ENCODE results near the gene TALDO1. TPM values are rescaled to one million over a fixed set of nuclear protein-coding genes. Genes with fewer than 3 reads are reported as not detected.

Gene TALDO1
- polyA plus RNA-seq (ENCODE audit: insufficient read length) = 68.2 TPM

DNA sequence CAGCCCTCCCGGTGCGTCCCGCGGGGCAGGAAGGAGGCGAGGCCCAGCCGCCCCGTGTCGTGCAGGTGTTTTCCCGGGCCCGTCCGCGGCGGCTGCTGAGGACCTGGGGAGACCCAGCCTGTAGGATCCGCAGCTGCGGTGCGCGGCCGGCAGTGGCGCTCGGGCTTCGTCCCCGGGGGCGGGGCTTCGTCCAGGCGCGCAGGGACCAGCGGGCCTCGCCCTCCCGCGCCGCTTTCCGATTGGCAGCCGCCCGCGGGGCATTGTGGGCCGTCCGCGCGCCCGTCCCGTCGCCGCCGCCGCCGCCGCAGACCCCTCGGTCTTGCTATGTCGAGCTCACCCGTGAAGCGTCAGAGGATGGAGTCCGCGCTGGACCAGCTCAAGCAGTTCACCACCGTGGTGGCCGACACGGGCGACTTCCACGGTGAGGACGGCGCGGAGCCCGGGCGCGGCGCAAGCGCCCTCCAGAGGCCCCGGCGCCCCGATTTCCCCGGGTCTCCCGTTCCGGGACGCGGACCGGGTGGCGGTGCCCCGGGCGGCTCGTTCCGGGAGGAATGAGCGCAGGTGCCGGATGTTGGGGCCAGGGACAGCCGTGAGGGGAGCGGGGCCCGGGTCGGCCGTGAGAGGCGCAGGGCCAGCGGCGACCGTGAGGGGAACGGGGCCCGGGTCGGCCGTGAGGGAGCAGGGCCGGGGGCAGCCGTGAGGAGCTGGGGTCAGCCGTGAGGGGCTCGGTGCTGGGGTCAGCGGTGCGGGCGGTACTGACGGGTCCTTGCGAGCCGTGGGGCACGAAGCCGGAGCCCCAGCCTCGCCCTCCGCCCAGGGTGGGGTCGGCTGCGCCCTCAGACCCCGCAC, at the start of gene TALDO1:
Gene TALDO1, plus strand, starts transcription at position 307 of the 849 bp plus-strand sequence. Its CDS starts 18 bp downstream, at position 325.
- peak; percentile 91 for DNase-seq

DNA sequence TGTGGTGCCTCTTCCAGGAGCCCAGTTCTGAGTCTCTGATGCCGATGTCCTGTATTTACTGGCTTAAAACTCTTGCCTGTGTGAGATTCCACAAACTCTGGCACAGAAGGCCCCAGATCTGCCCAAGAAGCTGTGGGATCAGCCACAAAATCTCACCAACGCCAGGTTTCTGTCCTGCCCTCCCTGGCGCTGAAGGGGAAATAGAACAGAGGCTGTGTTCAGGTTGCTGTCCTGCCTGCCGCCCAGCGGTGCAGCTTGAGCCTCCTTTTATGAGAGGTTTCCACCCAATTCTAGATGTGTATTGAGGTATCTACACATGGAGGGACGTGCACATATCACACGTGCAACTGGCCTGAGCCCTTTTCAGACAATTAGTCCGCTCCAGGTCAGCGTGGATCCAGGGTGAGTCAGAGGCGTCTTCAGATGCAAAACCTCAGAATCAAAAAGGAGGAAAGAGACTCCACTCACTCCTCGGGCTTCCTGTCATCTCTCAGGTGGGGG, 49.4 kb upstream of the TALDO1 start:
- DNase-seq = no peak

DNA sequence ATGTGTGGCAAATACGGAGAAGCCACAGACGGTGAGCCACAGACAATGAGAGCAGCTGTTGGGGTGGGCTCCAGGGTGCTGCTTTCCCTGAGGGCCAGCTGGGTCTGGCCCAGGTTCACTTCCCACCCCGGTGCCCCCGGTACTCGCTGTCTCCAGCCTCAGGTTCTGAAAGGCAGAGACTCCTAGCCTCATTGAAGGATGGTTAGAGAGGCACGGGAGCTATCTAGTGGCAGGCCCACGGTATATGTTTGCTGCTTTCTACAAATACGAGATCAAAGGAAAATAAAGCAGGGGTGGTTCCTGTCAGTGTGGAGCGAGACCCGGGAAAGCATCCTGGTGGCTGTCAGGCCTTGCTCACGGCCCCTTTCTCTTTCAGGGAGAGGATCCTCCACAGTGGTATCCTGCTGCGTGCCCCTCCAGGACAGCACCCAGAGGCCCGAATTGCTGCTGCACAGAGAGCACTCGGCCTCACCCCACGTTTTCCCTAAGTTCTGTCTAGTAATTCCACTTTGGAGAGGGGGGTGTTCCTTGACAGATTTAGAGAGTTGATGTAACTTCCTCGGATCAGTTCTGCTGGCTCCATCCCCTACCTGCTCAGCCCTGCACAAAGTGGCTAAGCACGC, 48.7 kb upstream of the TALDO1 start:
- no peak for DNase-seq

GRCh38 chr11:699116-699508, 48.2 kb upstream of the TALDO1 start:
- no peak for DNase-seq

DNA sequence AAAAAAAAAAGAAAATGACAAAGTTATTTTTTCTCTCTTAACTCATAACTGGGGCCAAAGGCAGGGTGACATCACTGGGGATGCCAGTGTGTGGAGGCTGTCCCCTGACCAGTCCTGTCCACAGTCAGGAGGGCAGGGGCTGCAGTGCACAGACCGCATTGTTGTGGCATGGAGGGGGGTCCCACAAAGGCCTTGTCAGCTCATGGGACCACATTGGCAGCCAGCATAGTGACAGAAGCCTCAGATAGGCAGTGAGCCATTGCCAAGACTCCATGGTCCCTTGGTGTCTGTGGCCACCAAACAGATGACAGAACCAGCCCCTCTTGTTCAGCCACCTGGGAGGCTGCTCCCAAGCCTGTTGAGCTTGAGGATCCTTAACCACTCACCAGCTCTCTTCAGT, 47.5 kb upstream of the TALDO1 start:
- DNase-seq = no peak

GRCh38 chr11:701741-702461, 45.4 kb upstream of the TALDO1 start:
- no peak for DNase-seq

DNA sequence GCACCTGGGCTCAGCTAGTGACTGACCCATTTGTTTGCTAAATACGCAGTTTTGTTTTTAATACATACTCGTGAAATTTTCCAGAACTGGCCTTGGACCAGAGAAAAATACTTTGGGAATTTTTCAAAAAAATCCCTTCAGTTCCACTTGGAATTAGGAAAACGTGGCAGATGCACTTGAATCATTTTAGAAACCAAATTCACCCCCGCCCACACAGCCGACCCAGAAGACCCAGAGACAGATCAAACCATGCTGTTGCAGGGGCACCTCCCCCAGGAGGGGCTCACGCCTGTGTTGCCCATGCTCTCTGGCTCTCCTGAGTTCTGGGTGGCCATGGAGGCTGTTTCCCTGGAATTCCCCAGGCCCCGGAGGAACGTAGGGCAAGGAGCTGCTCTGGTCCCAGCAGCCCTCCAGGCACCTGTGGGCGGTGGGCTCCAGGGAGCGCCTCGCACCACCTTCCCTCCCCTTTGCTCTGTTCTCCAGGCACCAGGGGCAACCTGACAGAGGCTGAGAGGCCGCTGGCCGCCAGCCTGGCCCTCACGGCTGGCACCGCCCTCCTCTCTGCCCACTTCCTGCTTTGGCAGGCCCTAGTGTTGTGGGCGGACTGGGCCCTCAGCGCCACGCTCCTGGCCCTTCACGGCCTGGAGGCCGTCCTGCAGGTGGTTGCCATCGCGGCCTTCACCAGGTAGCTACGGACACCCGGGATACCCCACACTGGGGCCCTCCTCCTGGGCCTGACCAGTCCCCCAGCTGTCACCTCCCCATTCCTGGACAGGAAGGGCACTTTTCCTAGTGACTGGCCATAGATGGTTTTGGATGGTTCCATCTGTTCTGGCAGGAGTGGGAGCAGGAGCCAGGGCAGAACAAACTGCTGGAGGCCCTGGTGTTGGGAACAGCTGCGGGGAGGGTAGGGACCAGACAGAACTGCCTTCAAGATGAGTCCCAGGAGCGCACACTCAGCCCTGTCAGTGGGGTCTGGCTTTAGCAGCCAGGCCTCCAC, 44.5 kb upstream of the TALDO1 start:
- DNase-seq = no peak

- DNase-seq = no peak
Observed at GRCh38 chr11:703506-703905, 43.8 kb upstream of the TALDO1 start.

GRCh38 chr11:704228-704674, 43.0 kb upstream of the TALDO1 start:
- DNase-seq = no peak

GRCh38 chr11:704781-705645, 42.3 kb upstream of the TALDO1 start:
- no peak for DNase-seq

DNA sequence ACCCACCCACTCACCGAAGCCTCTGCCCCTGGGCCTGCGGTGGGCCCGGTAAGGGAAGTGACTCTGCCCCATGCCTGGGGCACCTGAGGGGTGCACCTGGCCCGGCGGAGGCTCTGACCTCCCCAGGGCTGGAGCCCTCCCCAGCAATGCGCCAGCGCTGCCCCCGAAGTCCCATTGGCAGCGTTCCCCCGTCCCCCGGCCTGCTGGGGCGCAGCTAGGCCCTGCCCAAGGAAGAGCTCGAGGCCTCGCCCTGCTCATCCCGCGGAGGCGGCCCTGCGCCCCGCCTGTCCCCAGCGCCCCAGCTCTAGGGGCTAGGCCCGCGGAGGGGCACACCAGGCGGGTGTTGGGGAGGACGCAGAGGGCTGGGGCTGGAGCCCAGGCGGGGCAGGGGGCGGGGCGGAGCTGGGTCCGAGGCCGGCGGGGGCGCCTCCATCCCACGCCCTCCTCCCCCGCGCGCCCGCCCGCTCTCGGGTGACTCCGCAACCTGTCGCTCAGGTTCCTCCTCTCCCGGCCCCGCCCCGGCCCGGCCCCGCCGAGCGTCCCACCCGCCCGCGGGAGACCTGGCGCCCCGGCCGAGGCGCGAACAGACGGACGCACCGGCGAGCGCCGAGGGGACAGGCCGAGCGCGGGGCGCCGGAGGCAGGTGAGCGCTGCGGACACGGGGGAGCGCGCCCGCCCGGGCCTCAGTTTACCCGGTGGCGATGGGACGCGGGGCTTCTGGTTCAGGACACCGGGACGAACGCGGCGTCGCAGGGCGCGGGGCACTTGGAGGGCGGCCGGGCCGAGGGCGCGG, 41.4 kb upstream of the TALDO1 start, which contains the start of gene EPS8L2:
Gene EPS8L2, plus strand, starts transcription at position 586 of the 793 bp plus-strand sequence. CDS start 3,177 bp downstream, outside the sequence.
- no peak for DNase-seq

DNA sequence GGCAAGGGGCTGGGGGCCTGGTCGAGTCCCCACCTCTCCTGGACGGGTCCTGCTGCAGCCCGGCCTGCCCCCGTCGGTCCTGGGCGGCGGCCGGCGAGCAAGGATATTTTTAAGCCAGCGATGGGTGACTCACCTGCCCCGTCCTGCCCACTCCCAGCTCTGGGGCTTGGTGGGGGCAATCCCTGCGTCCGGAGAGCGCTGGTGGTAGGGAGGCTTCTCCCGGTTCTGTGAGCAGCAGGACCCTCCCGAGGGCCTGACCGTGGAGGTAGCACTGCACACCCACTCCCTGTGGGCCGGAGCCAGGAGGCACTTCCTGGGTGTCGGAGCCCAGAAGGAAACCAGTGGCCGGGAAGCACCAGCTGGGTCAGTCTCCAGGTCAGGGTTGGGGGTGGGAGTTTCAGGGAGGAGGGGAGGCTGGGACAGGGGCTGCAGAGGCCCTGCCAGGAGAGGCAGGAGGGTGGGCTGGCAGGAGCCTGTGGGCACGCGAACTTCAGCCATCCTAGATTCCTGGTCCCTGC, 40.8 kb upstream of the TALDO1 start:
- no peak for DNase-seq

DNA sequence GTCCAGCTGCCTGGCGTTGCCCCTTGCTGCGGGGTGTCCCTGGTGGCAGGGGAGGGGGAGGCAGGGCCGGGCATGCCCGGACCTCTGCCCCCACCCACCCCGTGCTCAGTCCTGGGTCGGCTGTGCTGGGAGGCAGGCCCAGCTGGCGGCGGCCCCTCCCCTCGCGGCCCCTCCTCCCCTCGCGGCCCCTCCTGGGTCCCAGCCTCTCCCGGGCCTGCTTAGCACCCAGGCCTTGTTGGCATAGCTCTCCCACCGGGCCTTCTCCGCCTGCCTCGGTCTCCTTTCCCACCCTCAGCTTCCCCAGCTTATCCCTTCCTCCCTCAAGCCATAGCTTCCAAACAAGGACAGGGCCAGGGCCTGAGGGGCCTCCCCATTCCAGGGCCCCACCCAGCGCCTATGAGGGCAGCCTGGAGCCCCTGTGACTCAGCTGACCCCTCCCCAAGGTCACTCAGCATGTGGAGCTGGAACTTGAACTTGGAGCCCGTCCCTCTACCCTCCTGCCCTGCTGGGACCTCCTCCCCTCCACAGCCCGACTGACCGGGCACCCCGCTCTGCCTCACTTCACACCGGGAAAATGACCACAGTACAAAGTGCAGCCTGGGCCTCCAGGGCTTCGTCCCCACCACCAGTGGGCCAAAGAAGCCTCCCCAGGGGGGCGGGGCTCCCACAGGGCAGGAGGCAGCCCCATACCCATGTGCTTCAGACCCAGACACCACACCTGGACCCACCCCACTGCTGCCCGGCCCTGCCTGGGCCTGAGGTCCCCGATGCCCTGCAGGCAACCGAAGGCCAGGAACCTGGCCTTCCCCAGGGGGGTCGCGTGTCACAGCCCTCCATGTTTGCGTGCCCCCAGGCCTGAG, 40.1 kb upstream of the TALDO1 start:
- DNase-seq = no peak

- DNase-seq = no peak
Observed at GRCh38 chr11:707817-708420, 39.3 kb upstream of the TALDO1 start.

DNA sequence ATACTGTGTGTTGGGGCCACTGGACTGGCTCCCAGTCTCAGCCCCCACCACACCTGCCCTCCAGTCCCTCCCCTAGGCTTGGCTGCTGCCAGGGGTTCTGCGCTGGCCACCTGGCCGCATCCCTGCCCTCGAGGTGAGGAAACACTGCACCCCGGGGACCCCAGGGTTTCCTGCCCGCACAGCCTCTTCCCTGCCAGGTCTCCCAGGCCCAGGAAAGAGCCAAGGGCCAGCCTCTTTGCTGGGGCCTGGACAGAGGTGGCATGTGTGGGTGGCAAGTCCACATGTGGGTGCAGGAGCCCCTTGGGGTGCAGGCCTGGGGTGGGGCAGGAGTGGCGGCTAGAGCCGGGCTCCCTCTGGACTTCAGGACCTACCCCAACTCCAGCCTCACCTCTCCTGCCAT, 38.8 kb upstream of the TALDO1 start:
- DNase-seq = no peak

- no peak for DNase-seq
Observed at GRCh38 chr11:709109-709997, 37.9 kb upstream of the TALDO1 start.

GRCh38 chr11:714436-714835, 32.8 kb upstream of the TALDO1 start:
- no peak for DNase-seq
